HG03565 (cell line): ENCODE results near the gene THBS2.
"Not testable (repeated sequence)": the region's sequence is repeated elsewhere in the genome, so short reads cannot be mapped to it uniquely, and the experiment has no call there.

Experiments used
- ATAC-seq: cut with Tn5 transposase; IDR thresholded peaks from one replicate; pipeline ENCODE4 v1.9.1; 2021; ENCODE audit warnings: mild to moderate bottlenecking, moderate library complexity; ENCODE audit not compliant: unreplicated experiment

The THBS2 gene

DNA sequence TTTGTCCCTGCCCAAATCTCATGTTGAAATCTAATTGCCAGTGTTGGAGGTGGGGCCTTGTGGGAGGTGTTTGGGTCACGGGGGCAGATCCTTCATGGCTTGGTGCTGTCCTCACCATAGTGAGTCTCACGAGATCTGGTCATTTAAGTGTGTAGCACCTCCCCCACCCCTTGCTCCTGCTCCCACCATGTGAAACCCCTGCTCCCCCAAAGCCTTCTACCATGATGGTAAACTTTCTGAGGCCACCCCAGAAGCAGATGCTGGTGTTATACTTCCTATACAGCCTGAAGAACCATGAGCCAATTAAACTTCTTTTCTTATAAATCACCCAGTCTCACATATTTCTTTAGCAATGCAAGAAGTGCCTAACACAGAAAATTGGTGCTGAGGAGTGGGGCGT is 19.9 kb upstream of the THBS2 start:
- no peak for ATAC-seq

DNA sequence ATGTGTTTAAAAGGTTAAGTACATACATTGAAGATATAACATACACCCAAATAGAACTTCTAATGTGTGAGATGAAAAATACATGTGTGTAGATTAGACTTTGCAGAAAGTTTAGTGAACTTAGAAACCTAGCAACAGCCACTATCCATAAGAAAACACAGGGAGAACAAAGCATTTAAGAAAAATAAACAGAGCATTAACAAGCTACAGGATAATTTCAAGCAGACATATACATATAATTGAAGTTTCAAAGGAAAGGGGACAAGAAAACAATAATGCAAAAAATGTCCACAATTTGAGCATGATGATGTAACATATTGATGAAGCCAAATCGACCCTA is 18.2 kb upstream of the THBS2 start:
- ATAC-seq = no peak

- ATAC-seq = no peak
Observed at GRCh38 chr6:169271158-169271876, 17.7 kb upstream of the THBS2 start.

DNA sequence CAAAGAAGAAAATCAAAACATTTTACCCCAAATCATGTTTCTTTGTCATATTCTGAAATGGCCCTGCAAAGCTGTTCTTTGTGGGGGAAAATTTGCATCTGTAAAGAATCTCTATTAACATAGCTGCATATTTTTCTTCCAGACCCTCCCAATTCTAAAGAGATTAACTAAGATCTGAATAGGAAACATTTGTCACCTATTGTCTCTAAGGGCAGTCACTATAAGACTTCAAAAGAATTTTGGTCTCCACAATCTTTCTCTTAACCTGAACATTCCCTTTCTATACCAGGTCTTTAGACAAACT is 16.4 kb upstream of the THBS2 start:
- not testable (repeated sequence) for ATAC-seq

DNA sequence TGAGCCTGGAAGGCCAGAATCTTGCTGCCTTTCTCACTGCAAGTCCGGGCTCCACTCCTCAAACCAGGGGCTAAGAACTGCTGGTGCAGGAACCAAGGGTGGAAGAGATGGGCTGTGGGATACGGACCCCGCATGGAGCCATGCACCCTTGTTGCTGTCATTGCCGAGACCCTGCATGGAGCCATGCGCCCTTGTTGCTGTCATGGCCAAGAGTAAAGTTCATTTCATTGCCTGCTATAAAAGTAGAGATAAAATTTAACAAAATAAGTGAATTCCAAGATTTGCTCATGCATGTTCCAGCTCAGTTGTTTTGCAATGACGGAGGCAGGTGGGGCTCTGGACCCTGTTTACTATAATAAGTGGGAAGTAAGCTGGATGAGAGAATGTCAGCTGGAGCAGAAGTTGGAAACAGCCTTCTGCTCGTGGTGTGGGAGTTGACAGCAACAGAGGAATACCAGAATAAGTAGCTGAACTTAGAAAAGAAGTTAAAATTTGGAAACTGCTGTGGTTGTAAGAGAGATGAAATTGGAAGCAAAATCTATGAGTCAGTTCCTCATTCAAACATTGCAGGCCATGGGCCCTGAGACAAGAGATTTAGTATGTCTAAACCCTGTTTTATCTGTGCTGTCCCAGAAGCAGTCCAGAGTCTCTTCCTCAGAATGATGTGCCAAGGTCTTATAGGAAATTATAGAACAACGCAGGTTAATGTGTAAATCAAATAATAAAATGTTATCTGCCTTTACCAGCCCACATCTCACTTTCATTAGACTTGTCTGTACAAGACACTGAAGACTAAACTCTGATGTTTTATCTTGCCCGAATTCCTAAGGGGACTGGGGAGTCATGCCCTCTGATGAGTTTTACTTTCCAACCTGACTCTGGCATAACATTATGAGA is 15.8 kb upstream of the THBS2 start:
- ATAC-seq = no peak

DNA sequence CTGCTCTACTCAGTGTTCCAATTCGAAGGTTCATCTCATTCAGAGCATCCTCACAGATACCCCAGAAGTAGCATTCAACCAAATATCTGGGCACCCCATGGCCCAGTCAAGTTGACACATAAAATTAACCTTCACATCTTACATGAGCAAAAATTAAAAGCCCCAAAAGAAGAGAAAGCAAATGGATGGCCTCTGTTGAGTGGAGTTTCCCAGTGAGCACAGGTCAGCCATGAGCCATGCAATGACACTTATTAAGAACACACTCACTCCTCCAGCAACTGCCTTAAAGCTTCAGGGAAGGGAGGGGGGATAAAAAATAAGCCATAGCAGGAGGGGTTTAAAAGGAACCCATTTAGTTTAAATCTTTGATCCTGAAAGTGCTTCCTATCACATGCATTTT is 14.6 kb upstream of the THBS2 start:
- ATAC-seq = no peak

GRCh38 chr6:169266746-169267591 is 13.3 kb upstream of the THBS2 start:
- no peak for ATAC-seq

DNA sequence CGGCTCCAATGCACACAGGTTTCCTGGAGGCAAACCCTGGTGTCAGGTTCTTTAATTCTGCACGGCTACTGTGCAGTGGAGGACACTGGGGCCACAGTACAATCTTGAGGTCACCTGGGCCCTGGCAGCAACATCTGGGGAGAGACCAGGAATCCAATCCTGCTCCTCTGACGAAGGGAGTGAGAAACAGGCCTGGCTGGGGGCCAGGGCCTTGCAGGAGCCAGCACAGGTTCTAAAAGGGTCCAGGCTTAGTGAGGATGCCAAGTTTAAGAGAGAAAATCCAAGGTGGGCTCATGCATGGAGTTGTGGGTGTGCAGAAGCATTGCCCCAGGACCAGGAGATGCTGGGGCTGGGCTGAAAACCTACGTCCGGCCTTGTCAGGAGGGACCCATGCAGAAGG is 12.6 kb upstream of the THBS2 start:
- no peak for ATAC-seq

DNA sequence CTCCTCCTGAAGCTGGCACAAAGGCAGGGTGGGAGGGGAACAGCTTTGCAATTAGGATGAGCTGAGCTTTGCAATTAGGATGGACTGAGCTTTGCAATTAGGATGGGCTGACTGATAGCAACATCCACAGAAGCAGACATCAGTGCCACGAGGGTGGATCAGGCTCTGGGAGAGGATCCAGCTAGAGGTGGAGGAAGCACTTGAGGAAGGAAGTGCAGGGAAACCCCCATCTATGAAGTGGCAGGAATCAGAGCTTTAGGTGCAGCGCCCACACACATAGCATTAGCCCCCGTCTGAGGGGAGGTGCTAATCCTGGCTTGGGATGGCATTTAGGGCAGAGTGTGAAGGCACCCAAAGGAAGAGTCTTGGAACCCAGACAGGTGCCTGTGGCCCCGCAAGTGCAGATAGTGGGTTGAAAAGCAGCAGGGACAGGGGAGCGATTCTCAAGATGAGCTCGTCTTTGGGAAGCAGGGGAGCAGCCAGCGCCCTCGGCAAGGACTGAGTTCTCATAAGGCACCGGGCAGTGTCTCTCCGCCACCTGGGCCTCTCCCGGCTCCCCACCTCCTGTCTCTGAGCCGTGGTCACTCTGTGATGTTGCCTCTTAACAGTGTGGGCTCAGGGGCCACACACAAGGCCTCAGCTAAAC is 12.0 kb upstream of the THBS2 start:
- no peak for ATAC-seq

GRCh38 chr6:169263836-169264608 is 10.4 kb upstream of the THBS2 start:
- ATAC-seq = no peak

GRCh38 chr6:169263374-169263773 is 9.7 kb upstream of the THBS2 start:
- ATAC-seq = no peak

DNA sequence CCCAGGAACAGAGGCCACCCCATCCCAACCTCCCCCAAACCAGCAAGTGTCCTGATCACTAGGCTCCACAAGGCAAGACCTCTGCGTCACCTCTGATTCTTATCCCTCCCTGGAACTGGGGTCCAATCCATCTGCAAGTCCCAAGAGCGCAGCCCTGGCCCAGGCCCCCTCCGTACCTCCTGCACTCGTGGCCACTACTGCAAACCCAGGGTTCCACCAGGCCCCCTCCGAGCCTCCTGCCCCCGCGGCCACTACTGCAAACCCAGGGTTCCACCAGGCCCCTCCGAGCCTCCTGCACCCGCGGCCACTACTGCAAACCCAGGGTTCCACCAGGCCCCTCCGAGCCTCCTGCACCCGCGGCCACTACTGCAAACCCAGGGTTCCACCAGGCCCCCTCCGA is 9.0 kb upstream of the THBS2 start:
- not testable (repeated sequence) for ATAC-seq

GRCh38 chr6:169256518-169256917 is 2.9 kb upstream of the THBS2 start:
- no peak for ATAC-seq

DNA sequence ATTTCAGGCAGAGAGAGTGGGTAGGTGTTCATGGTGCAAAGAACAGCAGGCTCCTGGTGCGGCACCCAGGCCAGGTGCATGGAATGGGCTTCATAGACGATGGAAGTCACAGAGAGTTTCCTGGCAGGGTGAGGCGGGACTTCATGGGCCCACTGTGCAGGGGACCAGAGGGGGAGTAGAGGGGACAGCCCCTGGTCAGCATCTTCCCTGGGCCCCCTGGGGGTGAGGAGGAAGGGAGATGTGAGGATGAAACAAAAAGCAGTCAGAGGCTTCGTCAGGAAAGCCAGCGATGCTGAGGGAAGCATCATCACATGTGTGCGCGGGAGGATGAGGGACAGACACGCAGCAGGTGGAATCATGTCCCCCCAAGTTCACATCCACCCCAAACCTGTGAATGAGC is 2.4 kb upstream of the THBS2 start:
- ATAC-seq = no peak

GRCh38 chr6:169255643-169256042 is 2.0 kb upstream of the THBS2 start:
- ATAC-seq = no peak

DNA sequence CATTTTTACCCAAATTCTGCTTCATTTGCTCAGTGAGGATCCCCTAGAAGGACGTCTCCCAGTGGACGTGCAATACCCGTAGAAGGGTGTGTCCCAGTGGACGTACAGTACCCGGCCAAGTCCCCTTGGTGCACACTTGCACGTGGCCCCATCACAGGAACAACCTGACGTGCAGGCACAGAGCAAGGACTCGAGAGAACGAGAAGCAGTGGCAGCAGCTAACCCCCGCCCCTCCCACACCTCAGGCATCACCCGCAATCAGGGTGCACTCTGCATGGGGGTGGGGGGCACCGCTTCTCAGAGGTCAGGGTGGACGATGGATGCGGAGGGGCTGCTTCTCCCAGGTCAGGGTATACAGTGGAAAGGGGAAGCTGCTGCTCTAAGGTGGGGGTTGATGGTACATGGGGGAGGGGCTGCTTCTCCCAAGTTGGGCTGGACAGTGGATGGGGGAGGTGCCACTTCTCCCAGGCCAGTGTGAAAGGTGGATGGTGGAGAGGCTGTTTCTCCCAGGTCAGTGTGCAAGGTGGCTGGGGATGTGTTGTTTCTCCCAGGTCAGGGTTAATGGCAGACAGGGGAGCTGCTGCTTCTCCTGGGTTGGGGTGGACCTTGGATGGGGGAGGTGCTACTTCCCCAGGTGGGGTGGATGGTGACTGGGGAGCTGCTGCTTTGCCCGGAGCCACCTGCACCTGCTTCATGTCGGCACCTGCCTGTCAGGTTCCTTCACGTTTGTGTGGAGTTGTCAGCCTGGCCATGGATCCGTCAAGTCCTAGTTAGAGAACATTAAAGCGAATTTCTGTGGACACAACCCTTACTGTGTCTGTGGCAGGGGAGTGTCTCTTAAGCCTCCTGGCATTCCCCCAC is 1.0 kb upstream of the THBS2 start:
- no peak for ATAC-seq

- no peak for ATAC-seq
Observed at GRCh38 chr6:169252505-169253189, 999 bp downstream of the THBS2 start.

DNA sequence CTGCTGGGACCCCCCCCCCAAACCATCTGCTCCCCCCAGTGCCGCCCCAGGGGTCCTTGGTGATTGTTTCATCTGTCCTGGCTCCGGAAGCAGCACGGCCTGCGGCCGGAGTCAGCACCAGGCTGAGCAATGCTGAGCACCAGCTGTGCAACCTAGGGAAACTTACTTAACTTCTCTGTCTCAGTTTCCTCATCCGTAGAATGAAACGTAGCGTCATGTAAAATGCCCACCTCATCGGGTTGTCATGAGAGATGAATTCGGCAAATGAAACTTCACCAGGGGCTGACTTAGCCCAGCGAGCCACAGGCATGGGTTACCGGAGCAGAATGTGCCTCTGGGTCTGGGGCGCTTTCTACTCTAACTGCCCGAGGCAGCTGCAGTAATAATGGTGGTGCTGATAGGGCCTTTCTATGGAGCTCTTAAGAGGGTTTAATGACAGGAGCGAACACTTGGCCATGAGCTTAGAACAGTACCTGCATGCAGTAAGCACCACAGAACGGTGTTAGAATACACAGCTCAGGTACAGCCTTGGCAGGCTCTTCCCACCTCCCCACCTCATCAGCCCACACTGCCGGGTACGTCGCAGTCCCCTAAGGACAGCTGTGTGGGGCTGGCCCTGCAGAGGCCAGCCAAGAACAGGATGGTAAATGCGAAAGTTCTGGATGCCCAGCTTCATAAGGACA is 1.7 kb downstream of the THBS2 start:
- no peak for ATAC-seq
